Measurements from ENCODE around the gene TSC2. TPM values are rescaled to one million over a fixed set of nuclear protein-coding genes. Genes with fewer than 3 reads are reported as not detected.
A peak's percentile ranks its signal among the peaks of the same experiment; 100 is the strongest.

TSC2 gene
- total RNA-seq, result 100 to 1,000 TPM in 2 of 4 donors, 10 to 100 TPM in 2; 75.4 to 507 (median 111) TPM

DNA sequence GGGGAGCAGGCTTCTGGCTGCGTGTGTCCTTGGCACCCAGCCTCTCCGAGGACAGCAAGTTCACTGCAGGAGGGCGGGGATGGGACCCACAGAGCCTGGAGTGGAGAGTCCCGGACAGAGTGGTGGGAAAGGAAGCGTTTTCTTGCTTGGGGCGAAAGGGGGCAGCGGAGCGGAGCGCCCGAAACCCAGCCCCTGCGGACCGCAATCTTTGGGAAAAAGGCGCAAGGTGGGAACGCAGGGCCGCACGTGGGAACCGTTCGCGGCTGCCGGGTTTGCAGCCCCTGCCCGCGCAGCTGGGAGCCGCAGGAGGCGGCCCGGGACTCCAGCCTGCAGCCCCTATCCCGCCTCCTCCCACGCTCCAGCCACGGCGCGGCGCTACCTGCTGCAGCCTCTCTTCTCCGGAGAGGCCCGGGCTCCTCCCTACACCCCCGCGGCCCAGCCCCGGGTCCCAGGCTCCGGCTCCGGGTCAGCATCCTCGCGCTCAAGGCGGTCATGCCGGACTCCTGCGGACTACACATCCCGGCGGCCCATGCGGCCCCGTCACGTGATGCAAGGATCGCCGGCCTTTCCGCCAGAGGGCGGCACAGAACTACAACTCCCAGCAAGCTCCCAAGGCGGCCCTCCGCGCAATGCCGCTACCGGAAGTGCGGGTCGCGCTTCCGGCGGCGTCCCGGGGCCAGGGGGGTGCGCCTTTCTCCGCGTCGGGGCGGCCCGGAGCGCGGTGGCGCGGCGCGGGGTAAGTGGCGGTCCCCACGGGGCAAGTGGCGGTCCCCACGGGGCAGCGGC lies at the start of gene TSC2, which contains the start of gene NTHL1:
Gene TSC2, plus strand, starts transcription at position 656 of the 786 bp plus-strand sequence. CDS start 631 bp downstream, outside the sequence.
Gene NTHL1, minus strand, starts transcription at position 505 of the 786 bp plus-strand sequence. Its CDS starts 11 bp downstream, at position 494.
- Histone ChIP-seq H3K9me3 (no peaks in the 10 kb centered on the region), H3K27ac (peak within 1 kb of the TSS; percentile 9 to 90 (median 70)), H3K4me1 (peaks cover 0 to 54% (median 26%) of the 10 kb centered on the region in 4 donors), H3K36me3 (peaks cover 0 to 47% (median 0%) of the 10 kb centered on the region in 3 donors), H3K4me3 (peak within 1 kb of the TSS; percentile 71 to 94 (median 88)), H3K27me3 (no peaks in the 10 kb centered on the region)
- TF ChIP-seq EP300 (IDR thresholded peaks at IDR 0.05) (peak; percentile 82 to 86), POLR2A (IDR thresholded peaks at IDR 0.05) (peak in 1 of 2 donors; percentile 44)
- TF ChIP-seq, protein P1, sequence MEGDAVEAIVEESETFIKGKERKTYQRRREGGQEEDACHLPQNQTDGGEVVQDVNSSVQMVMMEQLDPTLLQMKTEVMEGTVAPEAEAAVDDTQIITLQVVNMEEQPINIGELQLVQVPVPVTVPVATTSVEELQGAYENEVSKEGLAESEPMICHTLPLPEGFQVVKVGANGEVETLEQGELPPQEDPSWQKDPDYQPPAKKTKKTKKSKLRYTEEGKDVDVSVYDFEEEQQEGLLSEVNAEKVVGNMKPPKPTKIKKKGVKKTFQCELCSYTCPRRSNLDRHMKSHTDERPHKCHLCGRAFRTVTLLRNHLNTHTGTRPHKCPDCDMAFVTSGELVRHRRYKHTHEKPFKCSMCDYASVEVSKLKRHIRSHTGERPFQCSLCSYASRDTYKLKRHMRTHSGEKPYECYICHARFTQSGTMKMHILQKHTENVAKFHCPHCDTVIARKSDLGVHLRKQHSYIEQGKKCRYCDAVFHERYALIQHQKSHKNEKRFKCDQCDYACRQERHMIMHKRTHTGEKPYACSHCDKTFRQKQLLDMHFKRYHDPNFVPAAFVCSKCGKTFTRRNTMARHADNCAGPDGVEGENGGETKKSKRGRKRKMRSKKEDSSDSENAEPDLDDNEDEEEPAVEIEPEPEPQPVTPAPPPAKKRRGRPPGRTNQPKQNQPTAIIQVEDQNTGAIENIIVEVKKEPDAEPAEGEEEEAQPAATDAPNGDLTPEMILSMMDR (IDR thresholded peaks at IDR 0.05), result peak; percentile 43 to 84 (median 66)
- WGBS, 2 donors, result 1 to 2% methylated on average over 16 to 48 of the region's 81 CpGs
- DNase-seq (ENCODE audit: low spot score in 2 of 2), result peak; percentile 94

DNA sequence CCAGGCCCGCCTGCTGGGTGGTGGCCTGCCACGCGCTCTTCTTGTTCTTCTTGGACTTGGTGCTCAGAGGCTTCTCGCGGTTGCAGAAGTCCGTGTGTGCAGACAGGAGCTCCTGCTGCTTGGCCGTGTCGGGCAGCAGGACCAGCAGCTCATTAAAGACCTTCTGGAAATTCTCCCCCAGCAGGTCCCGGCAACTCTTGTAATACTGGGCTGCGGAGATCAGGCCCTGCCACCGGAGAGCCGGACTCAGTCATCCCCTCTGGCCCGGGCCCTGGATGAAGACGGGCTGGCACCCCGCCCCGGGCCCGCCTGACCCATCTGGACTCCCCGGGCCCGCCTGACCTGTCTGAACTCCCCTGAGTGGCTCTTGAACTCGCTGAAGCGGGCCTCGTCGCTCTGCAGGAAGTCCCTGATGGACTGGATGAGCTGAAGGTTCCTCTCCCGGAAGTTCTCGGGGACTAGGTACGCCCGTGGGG lies 49.4 kb upstream of the TSC2 start:
- H3K27ac ChIP-seq, result peak overlapping the region in 1 of 4 donors; percentile 35

DNA sequence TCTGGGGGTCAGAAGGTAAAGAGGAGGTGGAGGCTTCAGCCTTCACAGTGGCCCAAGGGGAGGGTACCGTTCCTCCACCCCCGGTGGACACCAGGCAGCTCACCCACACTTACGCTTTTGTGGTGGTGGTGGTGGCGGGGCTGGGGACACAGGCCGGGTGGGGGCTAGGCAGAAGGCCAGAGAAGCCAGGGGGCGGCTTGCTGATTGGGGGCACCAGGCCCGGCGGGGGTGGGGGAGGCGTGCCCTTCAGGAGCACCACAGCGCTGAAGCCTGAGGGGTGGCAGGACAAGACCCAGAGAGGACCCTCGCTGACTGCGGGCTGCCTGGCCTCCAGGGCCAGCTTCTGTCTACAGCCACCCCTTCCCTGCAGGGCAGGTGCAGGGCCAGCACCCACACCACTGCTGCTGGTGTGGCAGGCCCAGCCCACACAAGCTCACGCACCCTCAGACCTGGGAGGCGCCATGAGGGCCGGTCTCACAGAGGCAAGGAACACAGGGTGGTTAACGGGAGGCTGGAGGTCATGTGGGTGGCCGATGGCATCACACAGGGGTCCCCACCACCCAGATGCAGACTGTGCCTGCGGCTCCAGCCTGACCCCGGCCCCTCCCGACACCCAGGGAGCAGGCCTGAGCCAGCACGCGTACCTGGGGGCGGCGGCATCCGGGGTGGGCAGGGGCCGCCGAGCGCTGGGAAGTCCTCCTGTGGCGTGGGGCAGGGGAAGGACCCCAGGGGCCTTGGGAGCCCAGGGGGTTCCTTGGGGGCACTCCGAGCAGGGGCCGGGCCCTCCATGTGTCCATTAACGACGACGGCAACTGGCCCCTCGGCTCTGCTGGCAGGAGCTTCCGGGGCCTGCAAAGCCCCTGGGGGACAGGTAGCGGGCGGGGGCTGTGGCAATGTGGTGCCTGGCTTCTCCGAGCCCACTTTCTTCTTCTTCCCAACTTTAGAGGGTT lies 48.7 kb upstream of the TSC2 start:
- Histone ChIP-seq H3K4me1 (peaks cover 0 to 12% (median 6%) of the 10 kb centered on the region in 4 donors), H3K4me3 (no peak overlapping the region), H3K36me3 (peaks cover 20 to 78% (median 23%) of the 10 kb centered on the region in 3 donors), H3K9me3 (no peaks in the 10 kb centered on the region), H3K27ac (no peak overlapping the region), H3K27me3 (no peaks in the 10 kb centered on the region)
- WGBS, 2 donors, result 83 to 92% methylated on average over 25 to 27 of the region's 39 CpGs
- no peak for DNase-seq (ENCODE audit: low spot score in 2 of 2)
- TF ChIP-seq EP300 (IDR thresholded peaks at IDR 0.05) (no peak), POLR2A (IDR thresholded peaks at IDR 0.05) (no peak)
- TF ChIP-seq, protein P1 (IDR thresholded peaks at IDR 0.05), result no peak

More for the DNA sequence above, 49.4 kb upstream of the TSC2 start:
- H3K9me3 ChIP-seq, result no peaks in the 10 kb centered on the region
- TF ChIP-seq POLR2A (IDR thresholded peaks at IDR 0.05) (no peak), EP300 (IDR thresholded peaks at IDR 0.05) (no peak)
- TF ChIP-seq, protein P1 (IDR thresholded peaks at IDR 0.05), result no peak
- peaks cover 20 to 76% (median 23%) of the 10 kb centered on the region in 3 donors for H3K36me3 ChIP-seq
- 93 to 95% methylated on average over 21 to 22 of the region's 27 CpGs for WGBS, 2 donors
- DNase-seq (ENCODE audit: low spot score in 2 of 2), result no peak
- H3K4me3 ChIP-seq, result no peak overlapping the region
- H3K4me1 ChIP-seq, result peaks cover 0 to 5% (median 0%) of the 10 kb centered on the region in 4 donors
- peaks cover 0 to 2% of the 10 kb centered on the region in 2 donors for H3K27me3 ChIP-seq

DNA sequence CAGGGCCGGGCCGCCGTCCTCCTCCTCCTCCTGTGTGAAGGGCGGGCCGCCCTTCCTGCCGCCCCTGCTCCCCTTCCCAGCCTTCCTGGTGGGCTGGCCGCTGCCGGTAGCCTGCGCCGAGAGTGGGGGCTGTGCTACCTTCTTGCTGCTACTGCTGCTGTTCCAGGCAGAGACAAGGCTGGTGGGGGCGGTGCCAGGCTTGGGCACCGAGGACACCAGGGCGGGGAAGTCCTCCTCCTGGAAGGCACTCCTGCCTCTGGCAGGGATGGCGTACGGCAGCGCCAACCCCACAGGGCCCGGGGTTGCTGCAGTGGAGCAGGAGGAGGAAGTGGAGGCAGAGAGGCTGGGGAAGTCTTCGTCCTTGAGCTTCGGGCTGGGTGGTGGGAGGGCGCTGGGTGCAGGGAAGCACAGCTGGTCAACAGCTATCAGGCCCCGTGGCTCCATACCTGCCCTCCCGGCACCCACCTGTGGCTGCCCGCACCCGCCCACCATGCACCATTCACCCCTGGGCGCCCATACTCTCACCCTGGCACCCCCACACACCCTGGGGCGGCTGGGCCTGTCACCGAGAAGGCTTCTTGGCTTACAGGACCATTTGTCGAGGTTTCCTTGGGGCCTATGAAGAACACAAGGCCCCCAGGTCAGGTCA lies 47.8 kb upstream of the TSC2 start:
- H3K27me3 ChIP-seq, result no peaks in the 10 kb centered on the region
- peaks cover 0 to 21% (median 14%) of the 10 kb centered on the region in 4 donors for H3K4me1 ChIP-seq
- no peak for DNase-seq (ENCODE audit: low spot score in 2 of 2)
- peaks cover 20 to 78% (median 23%) of the 10 kb centered on the region in 3 donors for H3K36me3 ChIP-seq
- H3K27ac ChIP-seq, result no peak overlapping the region
- no peak overlapping the region for H3K4me3 ChIP-seq
- WGBS, 2 donors, result 89 to 90% methylated on average over 23 of the region's 28 CpGs
- H3K9me3 ChIP-seq, result no peaks in the 10 kb centered on the region
- TF ChIP-seq, protein P1 (IDR thresholded peaks at IDR 0.05), result no peak
- TF ChIP-seq EP300 (IDR thresholded peaks at IDR 0.05) (no peak), POLR2A (IDR thresholded peaks at IDR 0.05) (no peak)
